HEK293 (cell line): ENCODE data around the gene MINDY2.

Experiments used
- CTCF ChIA-PET: fragments of 350-600 bp; formaldehyde crosslinking; extraction: SDS; loops from one replicate; lab custom pipeline; 2021; ENCODE audit warnings: antibody characterized with exemption; lab: Yijun Ruan, JAX
- POLR2A ChIA-PET: fragments of 300-600 bp; formaldehyde crosslinking; extraction: SDS; loops from one replicate; lab custom pipeline; 2020; ENCODE audit warnings: antibody characterized with exemption, inconsistent platforms; lab: Yijun Ruan, JAX
- H3K27ac ChIP-seq: fragments of 200-500 bp; sonication (Bioruptor generic); 2 replicates; pipeline ENCODE4 v1.5.1; 2014; ENCODE audit warnings: low read depth, low read length, control low read depth, inconsistent platforms; ENCODE audit errors: extremely low read depth
- H3K36me3 ChIP-seq, 2 experiments: fragments of 200-500 bp in 1 of 2; sonication (Bioruptor generic) in 1 of 2; 1 replicate in 1 of 2; 2 replicates in 1 of 2; pipeline ENCODE4 v1.5.1; 2014 to 2017; ENCODE audit warnings: inconsistent platforms in 2 of 2, low read length in 2 of 2; ENCODE audit not compliant: control insufficient read depth in 2 of 2, insufficient read depth in 1 of 2
- H3K4me1 ChIP-seq: fragments of 200-500 bp; sonication (Bioruptor generic); 2 replicates; pipeline ENCODE4 v1.5.1; 2014; ENCODE audit warnings: mild to moderate bottlenecking, low read length, inconsistent platforms; ENCODE audit not compliant: control insufficient read depth, insufficient read depth
- H3K4me3 ChIP-seq: 2 replicates; pipeline ENCODE4 v1.5.1; 2011; ENCODE audit warnings: low read depth, mild to moderate bottlenecking, control low read depth, low read length, moderate library complexity
- H3K9me3 ChIP-seq: fragments of 200-500 bp; sonication (Bioruptor generic); 2 replicates; pipeline ENCODE4 v1.5.1; 2014; ENCODE audit warnings: low read depth, low read length, inconsistent platforms; ENCODE audit not compliant: control insufficient read depth, insufficient read depth
- BCL6B ChIP-seq: fragments of 450-650 bp; formaldehyde crosslinking; IDR thresholded peaks from 2 replicates; pipeline ENCODE4 v1.5.1; 2017; ENCODE audit warnings: missing biosample characterization, missing genetic modification characterization
- KLF16 ChIP-seq: fragments of 450-650 bp; formaldehyde crosslinking; IDR thresholded peaks from 2 replicates; pipeline ENCODE4 v1.5.1; 2017; ENCODE audit warnings: missing biosample characterization, missing genetic modification characterization
- PBX3 ChIP-seq: sonication (generic); formaldehyde crosslinking; IDR thresholded peaks from 2 replicates; pipeline ENCODE4 v1.8.1; 2022; ENCODE audit warnings: mild to moderate bottlenecking, moderate library complexity, missing genetic modification reagents
- PRDM1 ChIP-seq: fragments of 450-650 bp; formaldehyde crosslinking; IDR thresholded peaks from 2 replicates; pipeline ENCODE4; 2016; ENCODE audit warnings: missing biosample characterization, missing genetic modification characterization
- RBAK ChIP-seq: fragments of 450-650 bp; formaldehyde crosslinking; IDR thresholded peaks from 2 replicates; pipeline ENCODE4 v1.5.1; 2016; ENCODE audit warnings: missing biosample characterization, missing genetic modification characterization
- SETDB1 ChIP-seq: IDR thresholded peaks from one replicate; pipeline ENCODE4 v1.6.1; 2017; ENCODE audit warnings: mild to moderate bottlenecking, low read length, moderate library complexity, mixed read lengths; ENCODE audit not compliant: insufficient read length
- ZNF157 ChIP-seq: fragments of 450-650 bp; formaldehyde crosslinking; IDR thresholded peaks from 2 replicates; pipeline ENCODE4 v1.5.1; 2016; ENCODE audit warnings: missing biosample characterization, missing genetic modification characterization
- ZNF174 ChIP-seq: fragments of 450-650 bp; formaldehyde crosslinking; IDR thresholded peaks from 2 replicates; pipeline ENCODE4 v1.5.0; 2017; ENCODE audit warnings: missing biosample characterization, mild to moderate bottlenecking, missing genetic modification characterization
- ZNF302 ChIP-seq: fragments of 450-650 bp; formaldehyde crosslinking; IDR thresholded peaks from 2 replicates; pipeline ENCODE4 v1.5.1; 2016; ENCODE audit warnings: missing biosample characterization, missing genetic modification characterization, low read depth
- ZNF350 ChIP-seq: fragments of 450-650 bp; formaldehyde crosslinking; IDR thresholded peaks from 2 replicates; pipeline ENCODE4 v1.5.0; 2017; ENCODE audit warnings: missing biosample characterization, mild to moderate bottlenecking, missing genetic modification characterization
- ZNF391 ChIP-seq: fragments of 450-650 bp; formaldehyde crosslinking; IDR thresholded peaks from 2 replicates; pipeline ENCODE4 v1.5.1; 2016; ENCODE audit warnings: low read depth, missing biosample characterization, missing genetic modification characterization, borderline replicate concordance
- ZNF501 ChIP-seq: fragments of 450-650 bp; formaldehyde crosslinking; IDR thresholded peaks from 2 replicates; pipeline ENCODE4 v1.5.1; 2016; ENCODE audit warnings: missing biosample characterization, missing genetic modification characterization
- ZNF530 ChIP-seq: fragments of 450-650 bp; formaldehyde crosslinking; IDR thresholded peaks from 2 replicates; pipeline ENCODE4 v1.5.1; 2016; ENCODE audit warnings: low read depth, missing biosample characterization, missing genetic modification characterization
- ZNF555 ChIP-seq: fragments of 450-650 bp; formaldehyde crosslinking; conservative IDR thresholded peaks from 2 replicates; pipeline ENCODE4 v1.5.1; 2017; ENCODE audit warnings: missing biosample characterization, mild to moderate bottlenecking, missing genetic modification characterization, inconsistent platforms
- ZNF558 ChIP-seq: fragments of 450-650 bp; formaldehyde crosslinking; IDR thresholded peaks from 2 replicates; pipeline ENCODE4 v1.5.1; 2016; ENCODE audit warnings: missing biosample characterization, missing genetic modification characterization
- ZNF580 ChIP-seq: fragments of 450-650 bp; formaldehyde crosslinking; IDR thresholded peaks from 2 replicates; pipeline ENCODE4 v1.5.1; 2016; ENCODE audit warnings: missing biosample characterization, missing genetic modification characterization
- ZNF670 ChIP-seq: fragments of 450-650 bp; formaldehyde crosslinking; IDR thresholded peaks from 2 replicates; pipeline ENCODE4 v1.5.1; 2016; ENCODE audit warnings: missing biosample characterization, missing genetic modification characterization, low read depth
- ZNF707 ChIP-seq: fragments of 450-650 bp; formaldehyde crosslinking; IDR thresholded peaks from 2 replicates; pipeline ENCODE4 v1.5.1; 2016; ENCODE audit warnings: missing biosample characterization, missing genetic modification characterization
- ZNF768 ChIP-seq: fragments of 450-650 bp; formaldehyde crosslinking; IDR thresholded peaks from 2 replicates; pipeline ENCODE4 v1.5.1; 2018; ENCODE audit warnings: missing biosample characterization, mild to moderate bottlenecking, missing genetic modification characterization
- ZNF785 ChIP-seq: fragments of 450-650 bp; formaldehyde crosslinking; IDR thresholded peaks from 2 replicates; pipeline ENCODE4 v1.5.1; 2016; ENCODE audit warnings: missing biosample characterization, missing genetic modification characterization
- ZNF792 ChIP-seq: fragments of 450-650 bp; formaldehyde crosslinking; IDR thresholded peaks from 2 replicates; pipeline ENCODE4 v1.5.1; 2016; ENCODE audit warnings: missing biosample characterization, missing genetic modification characterization

The MINDY2 gene

GRCh38 chr15:58876306-58877106 lies 105.4 kb downstream of the MINDY2 start (continued):
- TF ChIP-seq ZNF174 (tag by site-specific recombination) = no peak
- TF ChIP-seq ZNF785 = no peak
- no peak for TF ChIP-seq SETDB1
- TF ChIP-seq ZNF555 (tag by site-specific recombination) = no peak
- TF ChIP-seq, all 188 proteins: peak for 0

DNA sequence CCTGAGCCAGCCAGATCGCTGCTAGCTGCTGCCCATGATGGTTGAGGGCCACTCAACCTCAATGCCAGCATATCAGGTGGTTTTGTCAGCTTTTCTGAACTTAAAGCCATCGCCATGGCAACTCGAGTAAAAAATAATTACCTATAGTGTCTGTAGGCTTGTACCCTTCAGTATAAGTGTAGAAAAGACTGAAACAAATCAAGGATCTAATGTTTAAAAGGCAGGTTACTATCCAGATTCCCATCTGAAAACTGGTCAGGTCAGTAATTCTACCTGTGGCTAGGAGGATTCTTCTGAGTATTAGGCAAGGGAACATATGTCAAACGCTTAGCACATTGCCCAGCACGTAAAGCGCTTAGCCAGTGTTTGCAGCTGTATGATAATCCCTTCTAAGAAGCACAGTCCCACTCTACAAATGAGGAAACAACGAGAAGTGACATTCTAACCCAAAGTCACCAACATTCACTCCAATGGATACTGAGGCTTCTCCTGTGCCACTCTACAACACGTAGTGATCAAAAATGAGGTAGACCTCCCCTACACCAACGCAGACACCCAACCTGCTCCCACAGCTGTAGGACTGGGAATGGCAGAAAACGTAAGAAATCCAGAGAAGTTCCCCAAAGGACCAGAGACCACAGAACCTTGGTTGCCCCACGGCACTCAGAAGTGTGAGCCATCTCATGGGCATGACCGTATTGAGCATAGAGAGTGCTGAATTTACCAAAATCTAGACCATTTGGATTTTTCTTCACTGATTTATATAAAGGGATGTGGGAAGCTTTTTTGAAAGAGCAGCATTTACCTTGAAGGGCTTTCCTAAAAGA lies 107.1 kb downstream of the MINDY2 start:
- TF ChIP-seq ZNF530 (tag by site-specific recombination) (no peak), ZNF558 (tag by site-specific recombination) (peak; percentile 44; the same call in 1 of the 2 replicates), ZNF302 (no peak)
- TF ChIP-seq, all 188 proteins: peak for 1
- CTCF ChIA-PET = interaction anchor here (0.6 kb wide), 1 partner anchor 608 kb away, joined by 3 read pairs; no protein-coding TSS in a partner anchor
- POLR2A ChIA-PET = no interaction called here

DNA sequence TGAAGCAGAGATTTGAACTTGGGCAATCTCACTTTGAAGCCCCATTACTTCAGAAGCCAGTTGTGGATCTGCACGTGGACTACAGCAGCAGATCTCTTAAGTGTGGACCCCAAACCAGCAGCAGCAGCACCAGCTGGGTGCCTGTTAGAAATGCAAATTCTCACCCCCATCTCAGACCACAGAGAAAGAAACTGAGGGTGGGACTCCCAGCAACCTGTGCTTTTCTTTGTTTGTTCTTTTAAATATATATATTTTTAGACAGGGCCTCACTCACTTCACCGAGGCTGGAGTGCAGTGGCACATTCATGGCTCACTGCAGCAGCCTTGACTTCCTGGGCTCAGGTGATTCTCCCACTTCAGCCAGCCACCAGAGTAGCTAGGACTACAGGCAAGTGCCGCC lies 109.2 kb downstream of the MINDY2 start:
- H3K36me3 ChIP-seq = peaks cover 24 to 69% of the 10 kb centered on the region in 2 experiments
- TF ChIP-seq RBAK (tag by site-specific recombination) = no peak
- no peak for TF ChIP-seq PBX3
- TF ChIP-seq BCL6B (tag by site-specific recombination) = no peak
- no peak for TF ChIP-seq ZNF670 (tag by site-specific recombination)
- TF ChIP-seq PRDM1 = no peak
- TF ChIP-seq ZNF501 = no peak
- no peak for TF ChIP-seq KLF16 (tag by site-specific recombination)
- TF ChIP-seq ZNF707 (tag by site-specific recombination) = no peak
- TF ChIP-seq ZNF391 (tag by site-specific recombination) = no peak
- TF ChIP-seq ZNF792 (tag by site-specific recombination) = no peak
- no peak for TF ChIP-seq ZNF157 (tag by site-specific recombination)
- no peak for TF ChIP-seq ZNF768 (tag by site-specific recombination)
- TF ChIP-seq ZNF350 (tag by site-specific recombination) = no peak
- TF ChIP-seq ZNF580 (tag by site-specific recombination) = no peak
- H3K27ac ChIP-seq = no peak overlapping the region
- no peaks in the 10 kb centered on the region for H3K4me1 ChIP-seq
- H3K4me3 ChIP-seq = no peak overlapping the region
- no peaks in the 10 kb centered on the region for H3K9me3 ChIP-seq
- ChIA-PET POLR2A (no interaction called here), CTCF (interaction anchor here (1.3 kb wide), 1 partner anchor 653 kb away, joined by 3 read pairs; no protein-coding TSS in a partner anchor)

More for the DNA sequence above, 107.1 kb downstream of the MINDY2 start:
- Histone ChIP-seq H3K9me3 (no peaks in the 10 kb centered on the region), H3K4me3 (no peak overlapping the region), H3K4me1 (no peaks in the 10 kb centered on the region), H3K36me3 (peaks cover 15 to 51% of the 10 kb centered on the region in 2 experiments), H3K27ac (no peak overlapping the region)
